ENCODE measurements around the gene MBOAT2.

DNA sequence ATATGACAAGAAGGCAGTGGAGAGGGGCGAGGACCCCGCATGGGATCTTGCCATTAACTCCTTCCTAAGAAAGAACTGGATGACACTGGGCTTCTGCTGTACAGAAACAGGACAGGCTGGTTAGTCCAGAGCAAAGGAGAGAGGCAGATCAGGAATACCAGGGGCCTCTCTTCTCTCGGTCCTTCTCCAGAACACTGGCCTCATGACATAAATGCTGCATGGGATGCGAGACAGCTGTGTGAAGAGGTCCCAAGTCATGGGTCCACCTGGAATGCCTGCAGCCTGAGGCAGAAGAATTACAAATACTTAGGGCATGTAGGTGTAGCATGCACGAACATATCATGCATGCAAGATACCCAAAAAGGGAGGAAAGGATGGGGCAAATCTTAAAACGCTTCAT, 9.1 kb downstream of the MBOAT2 start:
- TF ChIP-seq, protein P1, sequence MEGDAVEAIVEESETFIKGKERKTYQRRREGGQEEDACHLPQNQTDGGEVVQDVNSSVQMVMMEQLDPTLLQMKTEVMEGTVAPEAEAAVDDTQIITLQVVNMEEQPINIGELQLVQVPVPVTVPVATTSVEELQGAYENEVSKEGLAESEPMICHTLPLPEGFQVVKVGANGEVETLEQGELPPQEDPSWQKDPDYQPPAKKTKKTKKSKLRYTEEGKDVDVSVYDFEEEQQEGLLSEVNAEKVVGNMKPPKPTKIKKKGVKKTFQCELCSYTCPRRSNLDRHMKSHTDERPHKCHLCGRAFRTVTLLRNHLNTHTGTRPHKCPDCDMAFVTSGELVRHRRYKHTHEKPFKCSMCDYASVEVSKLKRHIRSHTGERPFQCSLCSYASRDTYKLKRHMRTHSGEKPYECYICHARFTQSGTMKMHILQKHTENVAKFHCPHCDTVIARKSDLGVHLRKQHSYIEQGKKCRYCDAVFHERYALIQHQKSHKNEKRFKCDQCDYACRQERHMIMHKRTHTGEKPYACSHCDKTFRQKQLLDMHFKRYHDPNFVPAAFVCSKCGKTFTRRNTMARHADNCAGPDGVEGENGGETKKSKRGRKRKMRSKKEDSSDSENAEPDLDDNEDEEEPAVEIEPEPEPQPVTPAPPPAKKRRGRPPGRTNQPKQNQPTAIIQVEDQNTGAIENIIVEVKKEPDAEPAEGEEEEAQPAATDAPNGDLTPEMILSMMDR (IDR thresholded peaks at IDR 0.05; ENCODE audit: insufficient read depth, low read length), result no peak
- no peak for TF ChIP-seq POLR2AphosphoS5 (IDR thresholded peaks at IDR 0.05; ENCODE audit: low read depth)
- TF ChIP-seq GABPA (IDR thresholded peaks at IDR 0.05; ENCODE audit: low read depth), result no peak
- no peak for TF ChIP-seq SPI1 (IDR thresholded peaks at IDR 0.05; ENCODE audit: borderline replicate concordance, low read depth)
- no peak for TF ChIP-seq REST (IDR thresholded peaks at IDR 0.05; ENCODE audit: insufficient replicate concordance, low read depth)

Data from HL-60 (cell line).